Right lobe of liver (tissue), 4 donors: Measurements from ENCODE around the gene MISP.

ENCODE experiments used
- CTCF ChIP-seq, 4 donors: fragments of 200-600 bp in 3 of 4; fragments of 450-650 bp in 1 of 4; IDR thresholded peaks; one replicate each; pipeline versions ENCODE4 v1.5.1 to v1.8.0; 2016 to 2022; ENCODE audit warnings: antibody characterized with exemption in 4 of 4, mild to moderate bottlenecking in 2 of 4
- POLR2A ChIP-seq: fragments of 450-650 bp; IDR thresholded peaks from one replicate; pipeline ENCODE4 v1.6.1; 2017; ENCODE audit warnings: antibody characterized with exemption, mild to moderate bottlenecking
- donor health status: DM: no; HTN: no; CAD: no.
- donor health status: DM: no; HTN: no; CAD: no.
- donor health status: DM: no; HTN: yes; CAD: no.

GRCh38 chr19:746208-746819 is 4.6 kb upstream of the MISP start:
- TF ChIP-seq CTCF (IDR thresholded peaks at IDR 0.05): no peak
- TF ChIP-seq POLR2A: no peak
